Esophagus muscularis mucosa (tissue), 3 donors: ENCODE data around the gene IDE.

Experiments
- POLR2A ChIP-seq: fragments of 450-650 bp; IDR thresholded peaks from one replicate; pipeline ENCODE4 v1.6.1; 2017; ENCODE audit warnings: antibody characterized with exemption, moderate library complexity, mild to moderate bottlenecking, low read depth
- TF ChIP-seq, protein P1 (sequence below), 3 experiments: fragments of 200-600 bp in 2 of 3; fragments of 450-650 bp in 1 of 3; sonication (generic) in 2 of 3; IDR thresholded peaks; one replicate each; pipeline ENCODE4 v1.5.1; 2017 to 2019; ENCODE audit warnings: antibody characterized with exemption in 3 of 3, mild to moderate bottlenecking in 2 of 3, moderate library complexity in 1 of 3

DNA sequence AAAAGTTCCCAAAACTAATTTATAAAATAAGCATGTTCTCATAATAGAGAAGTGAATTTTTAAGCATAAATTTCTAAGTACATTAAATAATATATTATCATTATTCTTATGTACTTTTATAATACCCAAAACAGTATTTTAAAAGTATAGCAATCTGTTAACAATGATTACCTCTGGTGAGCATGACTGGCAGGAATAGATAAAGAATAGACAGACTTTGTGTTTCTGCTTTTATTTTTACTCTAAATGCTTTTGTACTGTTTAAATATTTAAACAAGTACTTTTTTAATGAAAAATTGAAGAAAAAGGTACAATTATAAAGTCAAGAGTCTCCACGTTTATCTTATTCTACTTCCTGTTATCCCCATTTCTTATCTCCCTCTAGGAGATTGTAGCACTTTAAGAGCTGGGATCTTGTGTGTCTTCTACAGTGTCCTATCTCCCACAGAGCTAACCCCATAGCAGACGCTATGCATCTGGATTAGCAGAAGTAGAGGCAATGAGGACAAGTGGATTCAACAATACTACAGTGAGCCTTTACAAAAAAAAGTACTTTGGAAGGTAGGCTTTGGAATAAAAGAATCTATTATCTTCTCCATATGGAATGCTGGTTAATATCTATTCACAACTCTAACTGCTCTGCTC, 42.9 kb downstream of the IDE start:
- TF ChIP-seq, protein P1, sequence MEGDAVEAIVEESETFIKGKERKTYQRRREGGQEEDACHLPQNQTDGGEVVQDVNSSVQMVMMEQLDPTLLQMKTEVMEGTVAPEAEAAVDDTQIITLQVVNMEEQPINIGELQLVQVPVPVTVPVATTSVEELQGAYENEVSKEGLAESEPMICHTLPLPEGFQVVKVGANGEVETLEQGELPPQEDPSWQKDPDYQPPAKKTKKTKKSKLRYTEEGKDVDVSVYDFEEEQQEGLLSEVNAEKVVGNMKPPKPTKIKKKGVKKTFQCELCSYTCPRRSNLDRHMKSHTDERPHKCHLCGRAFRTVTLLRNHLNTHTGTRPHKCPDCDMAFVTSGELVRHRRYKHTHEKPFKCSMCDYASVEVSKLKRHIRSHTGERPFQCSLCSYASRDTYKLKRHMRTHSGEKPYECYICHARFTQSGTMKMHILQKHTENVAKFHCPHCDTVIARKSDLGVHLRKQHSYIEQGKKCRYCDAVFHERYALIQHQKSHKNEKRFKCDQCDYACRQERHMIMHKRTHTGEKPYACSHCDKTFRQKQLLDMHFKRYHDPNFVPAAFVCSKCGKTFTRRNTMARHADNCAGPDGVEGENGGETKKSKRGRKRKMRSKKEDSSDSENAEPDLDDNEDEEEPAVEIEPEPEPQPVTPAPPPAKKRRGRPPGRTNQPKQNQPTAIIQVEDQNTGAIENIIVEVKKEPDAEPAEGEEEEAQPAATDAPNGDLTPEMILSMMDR (IDR thresholded peaks at IDR 0.05), result no peak
- TF ChIP-seq POLR2A, result no peak
